Activated CD4-positive, alpha-beta memory T cell treated with anti-CD3 and anti-CD28 coated beads, Interleukin-2, amount 10 ng/mL, durations not matched to agents 7 days and 5 days (primary cell): ENCODE measurements around the gene NAAA. TPM values are rescaled to one million over a fixed set of nuclear protein-coding genes. Genes with fewer than 3 reads are reported as not detected.
"Not testable (repeated sequence)": the region's sequence is repeated elsewhere in the genome, so short reads cannot be mapped to it uniquely, and the experiment has no call there.

ENCODE experiments used
- CTCF ChIA-PET: fragments of 350-600 bp; sonication (Branson Sonifier 250); formaldehyde crosslinking; loops from one replicate; lab custom pipeline; 2021; ENCODE audit warnings: antibody characterized with exemption, inconsistent platforms; lab: Charles Lee
- POLR2A ChIA-PET: fragments of 350-600 bp; sonication (Branson Sonifier 250); formaldehyde crosslinking; loops from one replicate; lab custom pipeline; 2021; ENCODE audit warnings: antibody characterized with exemption; lab: Charles Lee
- DNase-seq: peaks from one replicate; pipeline ENCODE4 v3.0.0-alpha.2; 2020
- H3K27ac Mint-ChIP-seq: one replicate; pipeline ENCODE4 v1.8.0; 2021; ENCODE audit warnings: mild to moderate bottlenecking, mixed read lengths
- H3K27me3 Mint-ChIP-seq: one replicate; pipeline ENCODE4 v1.8.0; 2021; ENCODE audit warnings: mixed read lengths
- H3K36me3 Mint-ChIP-seq: one replicate; pipeline ENCODE4 v1.8.0; 2021; ENCODE audit warnings: low read depth, mixed read lengths
- H3K4me1 Mint-ChIP-seq: one replicate; pipeline ENCODE4 v1.8.0; 2021; ENCODE audit warnings: mixed read lengths
- H3K4me3 Mint-ChIP-seq: one replicate; pipeline ENCODE4 v1.8.0; 2021; ENCODE audit warnings: mild to moderate bottlenecking, mixed read lengths
- H3K9me3 Mint-ChIP-seq: one replicate; pipeline ENCODE4 v1.8.0; 2021; ENCODE audit warnings: mixed read lengths
- total RNA-seq, 2 experiments: library from RNA; stranded (reverse); gene quantifications; one replicate each; pipeline ENCODE4 v1.2.3, GENCODE V29; 2021

NAAA gene
- total RNA-seq = 10 to 100 TPM; 38.7 to 39.3 TPM

- DNase-seq = peak; percentile 88
- Mint-ChIP-seq H3K4me1 (peaks cover 32% of the 10 kb centered on the region), H3K36me3 (peaks cover 22% of the 10 kb centered on the region), H3K27me3 (no peaks in the 10 kb centered on the region), H3K27ac (peak within 1 kb of the TSS; percentile 94), H3K4me3 (peak within 1 kb of the TSS; percentile 99), H3K9me3 (no peaks in the 10 kb centered on the region)
- ChIA-PET CTCF (interaction anchor here (0.9 to 5.0 kb wide), 6 partner anchors 8 to 55 kb away, joined by 3 to 21 read pairs (median 4); partner anchors contain the start of gene SDAD1), POLR2A (interaction anchor here (0.6 to 3.5 kb wide), 31 partner anchors 8 to 427 kb away, joined by 3 to 26 read pairs (median 6); partner anchors contain the start of genes G3BP2, NUP54, RCHY1 and SCARB2)
These were observed at the start of gene NAAA for GRCh38 chr4:75940692-75941253. TSS of gene NAAA (minus strand) at chr4:75941013. CDS start at chr4:75940949, 64 bp downstream.

- Mint-ChIP-seq H3K27me3 (no peaks in the 10 kb centered on the region), H3K27ac (peak overlapping the region; percentile 83), H3K9me3 (no peaks in the 10 kb centered on the region), H3K4me3 (peak overlapping the region; percentile 88), H3K36me3 (peaks cover 22% of the 10 kb centered on the region), H3K4me1 (peaks cover 37% of the 10 kb centered on the region)
- CTCF ChIA-PET = interaction anchor here (0.6 to 1.1 kb wide), 5 partner anchors 50 to 419 kb away, joined by 3 read pairs; no protein-coding TSS in a partner anchor
- POLR2A ChIA-PET = interaction anchor here (0.6 to 2.2 kb wide), 6 partner anchors 13 to 316 kb away, joined by 3 to 25 read pairs (median 3); partner anchors contain the start of genes NAAA and NUP54
- no peak for DNase-seq
These were observed 49.2 kb upstream of the NAAA start for GRCh38 chr4:75989846-75990528.

- POLR2A ChIA-PET = no interaction called here
- H3K36me3 Mint-ChIP-seq = peaks cover 40% of the 10 kb centered on the region
- no peak for DNase-seq
- CTCF ChIA-PET = interaction anchor here (0.9 to 1.2 kb wide), 2 partner anchors 11 to 69 kb away, joined by 3 to 6 read pairs; no protein-coding TSS in a partner anchor
- no peaks in the 10 kb centered on the region for H3K27me3 Mint-ChIP-seq
- H3K9me3 Mint-ChIP-seq = no peaks in the 10 kb centered on the region
- H3K27ac Mint-ChIP-seq = no peak overlapping the region
- peaks cover 28% of the 10 kb centered on the region for H3K4me1 Mint-ChIP-seq
- no peak overlapping the region for H3K4me3 Mint-ChIP-seq
These were observed 44.3 kb upstream of the NAAA start for GRCh38 chr4:75985116-75985515.

GRCh38 chr4:75980576-75980975 lies 39.8 kb upstream of the NAAA start:
- no peak for DNase-seq
- H3K4me3 Mint-ChIP-seq = no peak overlapping the region
- CTCF ChIA-PET = no interaction called here
- peaks cover 45% of the 10 kb centered on the region for H3K36me3 Mint-ChIP-seq
- H3K4me1 Mint-ChIP-seq = no peaks in the 10 kb centered on the region
- H3K9me3 Mint-ChIP-seq = no peaks in the 10 kb centered on the region
- POLR2A ChIA-PET = no interaction called here
- no peaks in the 10 kb centered on the region for H3K27me3 Mint-ChIP-seq
- no peak overlapping the region for H3K27ac Mint-ChIP-seq

- peaks cover 59% of the 10 kb centered on the region for H3K36me3 Mint-ChIP-seq
- H3K4me1 Mint-ChIP-seq = no peaks in the 10 kb centered on the region
- CTCF ChIA-PET = no interaction called here
- no peak for DNase-seq
- no peaks in the 10 kb centered on the region for H3K9me3 Mint-ChIP-seq
- H3K27ac Mint-ChIP-seq = no peak overlapping the region
- H3K4me3 Mint-ChIP-seq = no peak overlapping the region
- POLR2A ChIA-PET = interaction anchor here (1.0 kb wide), 1 partner anchor 15 kb away, joined by 3 read pairs; the partner anchor contains the start of gene SDAD1
- no peaks in the 10 kb centered on the region for H3K27me3 Mint-ChIP-seq
These were observed 35.4 kb upstream of the NAAA start for GRCh38 chr4:75976177-75976576.

- no peak for DNase-seq
- Mint-ChIP-seq H3K4me1 (no peaks in the 10 kb centered on the region), H3K27me3 (no peaks in the 10 kb centered on the region), H3K9me3 (no peaks in the 10 kb centered on the region), H3K27ac (no peak overlapping the region), H3K4me3 (no peak overlapping the region), H3K36me3 (peaks cover 66% of the 10 kb centered on the region)
- POLR2A ChIA-PET = no interaction called here
- CTCF ChIA-PET = no interaction called here
These were observed 33.0 kb upstream of the NAAA start for GRCh38 chr4:75973766-75974165.

GRCh38 chr4:75968084-75968483 lies 27.3 kb upstream of the NAAA start:
- ChIA-PET CTCF (no interaction called here), POLR2A (no interaction called here)
- H3K4me3 Mint-ChIP-seq = no peak overlapping the region
- DNase-seq = no peak
- peaks cover 83% of the 10 kb centered on the region for H3K36me3 Mint-ChIP-seq
- peaks cover 3% of the 10 kb centered on the region for H3K9me3 Mint-ChIP-seq
- no peaks in the 10 kb centered on the region for H3K27me3 Mint-ChIP-seq
- H3K27ac Mint-ChIP-seq = no peak overlapping the region
- H3K4me1 Mint-ChIP-seq = peaks cover 8% of the 10 kb centered on the region

GRCh38 chr4:75963558-75963957 lies 22.7 kb upstream of the NAAA start:
- no peak for DNase-seq
- Mint-ChIP-seq H3K27ac (no peak overlapping the region), H3K4me1 (peaks cover 8% of the 10 kb centered on the region), H3K27me3 (no peaks in the 10 kb centered on the region), H3K36me3 (peaks cover 94% of the 10 kb centered on the region), H3K4me3 (no peak overlapping the region), H3K9me3 (peaks cover 3% of the 10 kb centered on the region)
- ChIA-PET CTCF (no interaction called here), POLR2A (no interaction called here)

- H3K36me3 Mint-ChIP-seq = peaks cover 94% of the 10 kb centered on the region
- POLR2A ChIA-PET, H3K9me3 Mint-ChIP-seq, H3K4me1 Mint-ChIP-seq, H3K27me3 Mint-ChIP-seq, H3K27ac Mint-ChIP-seq, CTCF ChIA-PET, DNase-seq, H3K4me3 Mint-ChIP-seq: not testable (repeated sequence)
These were observed 21.3 kb upstream of the NAAA start for GRCh38 chr4:75962072-75962471.

- H3K4me3 Mint-ChIP-seq, H3K27ac Mint-ChIP-seq, DNase-seq, H3K27me3 Mint-ChIP-seq, POLR2A ChIA-PET, H3K9me3 Mint-ChIP-seq: not testable (repeated sequence)
- Mint-ChIP-seq H3K4me1 (peaks cover 25% of the 10 kb centered on the region), H3K36me3 (peaks cover 91% of the 10 kb centered on the region)
- CTCF ChIA-PET = interaction anchor here (0.7 kb wide), 1 partner anchor 62 kb away, joined by 3 read pairs; no protein-coding TSS in a partner anchor
These were observed 17.7 kb upstream of the NAAA start for GRCh38 chr4:75958546-75958945.

- POLR2A ChIA-PET = interaction anchor here (3.8 kb wide), 1 partner anchor 14 kb away, joined by 26 read pairs; the partner anchor contains the start of gene NAAA
- DNase-seq, H3K9me3 Mint-ChIP-seq, CTCF ChIA-PET, H3K27me3 Mint-ChIP-seq, H3K4me3 Mint-ChIP-seq: not testable (repeated sequence)
- Mint-ChIP-seq H3K27ac (peak overlapping the region; percentile 39), H3K4me1 (peaks cover 27% of the 10 kb centered on the region), H3K36me3 (peaks cover 81% of the 10 kb centered on the region)
These were observed 14.0 kb upstream of the NAAA start for GRCh38 chr4:75954811-75955210.

- Mint-ChIP-seq H3K4me1 (peaks cover 33% of the 10 kb centered on the region), H3K27ac (no peak overlapping the region), H3K27me3 (no peaks in the 10 kb centered on the region), H3K9me3 (no peaks in the 10 kb centered on the region), H3K36me3 (peaks cover 81% of the 10 kb centered on the region), H3K4me3 (no peak overlapping the region)
- no peak for DNase-seq
- ChIA-PET POLR2A (interaction anchor here (3.8 kb wide), 1 partner anchor 13 kb away, joined by 26 read pairs; the partner anchor contains the start of gene NAAA), CTCF (interaction anchor here (1.5 kb wide), 1 partner anchor 13 kb away, joined by 4 read pairs; the partner anchor contains the start of gene NAAA)
These were observed 12.7 kb upstream of the NAAA start for GRCh38 chr4:75953509-75953908.

GRCh38 chr4:75950213-75950815 lies 9.5 kb upstream of the NAAA start:
- peaks cover 57% of the 10 kb centered on the region for H3K36me3 Mint-ChIP-seq
- H3K27me3 Mint-ChIP-seq = no peaks in the 10 kb centered on the region
- H3K27ac Mint-ChIP-seq = no peak overlapping the region
- no peaks in the 10 kb centered on the region for H3K9me3 Mint-ChIP-seq
- H3K4me3 Mint-ChIP-seq = no peak overlapping the region
- ChIA-PET CTCF (no interaction called here), POLR2A (interaction anchor here (0.6 to 0.9 kb wide), 2 partner anchors 10 to 110 kb away, joined by 4 to 6 read pairs; no protein-coding TSS in a partner anchor)
- no peak for DNase-seq
- peaks cover 22% of the 10 kb centered on the region for H3K4me1 Mint-ChIP-seq
